Endothelial cell of umbilical vein (primary cell): ENCODE data around the gene MBD2.

Experiments
- CTCF ChIP-seq, 2 donors: IDR thresholded peaks; 1 replicate in 1 of 2; 2 replicates in 1 of 2; pipeline ENCODE4 v1.5.1; 2011; ENCODE audit warnings: low read length in 2 of 2, mild to moderate bottlenecking in 2 of 2, moderate library complexity in 2 of 2, control low read depth in 1 of 2, inconsistent platforms in 1 of 2, low read depth in 1 of 2; ENCODE audit not compliant: insufficient read depth in 1 of 2; ENCODE audit errors: extremely low read depth in 1 of 2
- EZH2 ChIP-seq: IDR thresholded peaks from 2 replicates; pipeline ENCODE4 v1.6.1; 2012; ENCODE audit warnings: borderline replicate concordance, low read depth, mild to moderate bottlenecking, moderate library complexity, low read length, inconsistent platforms; ENCODE audit not compliant: severe bottlenecking
- JUN ChIP-seq: IDR thresholded peaks from 2 replicates; pipeline ENCODE4 v1.6.1; 2011; ENCODE audit warnings: borderline replicate concordance, low read depth; ENCODE audit not compliant: insufficient read length, insufficient read depth
- POLR2A ChIP-seq: IDR thresholded peaks from 2 replicates; pipeline ENCODE4 v1.6.1; 2012; ENCODE audit warnings: low read depth, mild to moderate bottlenecking, control low read depth, low read length
- POLR2AphosphoS5 ChIP-seq: IDR thresholded peaks from 2 replicates; pipeline ENCODE4 v1.6.1; 2012; ENCODE audit warnings: low read depth, mild to moderate bottlenecking, control low read depth, low read length, moderate library complexity; ENCODE audit not compliant: insufficient read depth

- TF ChIP-seq POLR2AphosphoS5 (no peak), EZH2 (no peak), CTCF (IDR thresholded peaks at IDR 0.05; ENCODE audit: extremely low read depth in 1 of 2, insufficient read depth in 1 of 2, low read depth in 1 of 2, low read length in 2 of 2) (no peak), POLR2A (no peak), JUN (no peak)
Observed at GRCh38 chr18:54203914-54204313, 20.6 kb downstream of the MBD2 start.
